H9 (cell line): Measurements from ENCODE around the gene SMC1B. TPM values are rescaled to one million over a fixed set of nuclear protein-coding genes. Genes with fewer than 3 reads are reported as not detected.

Experiments
- DNase-seq: peaks from one replicate; pipeline ENCODE4 v3.0.0-alpha.2; 2017
- H2AFZ ChIP-seq: one replicate; pipeline ENCODE4 v1.6.1; 2013; ENCODE audit warnings: mild to moderate bottlenecking, low read length, control low read depth, moderate library complexity
- H2AK5ac ChIP-seq: 2 replicates; pipeline ENCODE4 v1.6.1; 2013; ENCODE audit warnings: low read length, control low read depth, mixed read lengths; ENCODE audit not compliant: insufficient read length
- H2BK120ac ChIP-seq: one replicate; pipeline ENCODE4 v1.6.1; 2013; ENCODE audit warnings: low read depth, mild to moderate bottlenecking, low read length, control low read depth, inconsistent platforms; ENCODE audit not compliant: poor library complexity, severe bottlenecking
- H2BK12ac ChIP-seq: 2 replicates; pipeline ENCODE4 v1.6.1; 2013; ENCODE audit warnings: low read length, control low read depth, mixed read lengths, low read depth; ENCODE audit not compliant: insufficient read length
- H2BK15ac ChIP-seq: 2 replicates; pipeline ENCODE4 v1.6.1; 2013; ENCODE audit warnings: low read depth, low read length, control low read depth
- H2BK20ac ChIP-seq: one replicate; pipeline ENCODE4 v1.6.1; 2013; ENCODE audit warnings: low read depth, mild to moderate bottlenecking, low read length, control low read depth, inconsistent platforms; ENCODE audit not compliant: poor library complexity, severe bottlenecking
- H2BK5ac ChIP-seq: 2 replicates; pipeline ENCODE4 v1.6.1; 2013; ENCODE audit warnings: low read length, control low read depth, mixed read lengths; ENCODE audit not compliant: insufficient read length
- H3K14ac ChIP-seq: 2 replicates; pipeline ENCODE4 v1.6.1; 2013; ENCODE audit warnings: low read length, control low read depth; ENCODE audit not compliant: insufficient read depth
- H3K18ac ChIP-seq: 2 replicates; pipeline ENCODE4 v1.6.1; 2013; ENCODE audit warnings: low read depth, mild to moderate bottlenecking, mixed read lengths, low read length, control low read depth; ENCODE audit not compliant: insufficient read length
- H3K23ac ChIP-seq: 2 replicates; pipeline ENCODE4 v1.6.1; 2013; ENCODE audit warnings: low read length, control low read depth, mixed read lengths, low read depth; ENCODE audit not compliant: insufficient read length
- H3K23me2 ChIP-seq: 2 replicates; pipeline ENCODE4 v1.6.1; 2013; ENCODE audit warnings: low read depth, mild to moderate bottlenecking, mixed read lengths, low read length, control low read depth; ENCODE audit not compliant: insufficient read length, poor library complexity, severe bottlenecking
- H3K27ac ChIP-seq: 2 replicates; pipeline ENCODE4 v1.5.1; 2013; ENCODE audit warnings: low read length, control low read depth, mixed read lengths, low read depth; ENCODE audit not compliant: insufficient read length
- H3K27me3 ChIP-seq: 2 replicates; pipeline ENCODE4 v1.6.1; 2013; ENCODE audit warnings: low read length, control low read depth, inconsistent platforms; ENCODE audit not compliant: insufficient read depth
- H3K4ac ChIP-seq: 2 replicates; pipeline ENCODE4 v1.6.1; 2013; ENCODE audit warnings: low read depth, mild to moderate bottlenecking, control low read depth, inconsistent platforms, low read length, moderate library complexity
- H3K4me1 ChIP-seq: 2 replicates; pipeline ENCODE4 v1.6.1; 2013; ENCODE audit warnings: low read length, control low read depth, inconsistent platforms; ENCODE audit not compliant: insufficient read depth
- H3K4me2 ChIP-seq: 2 replicates; pipeline ENCODE4 v1.6.1; 2013; ENCODE audit warnings: low read length, control low read depth, mixed read lengths; ENCODE audit not compliant: insufficient read length, insufficient read depth
- H3K56ac ChIP-seq: 2 replicates; pipeline ENCODE4 v1.6.1; 2013; ENCODE audit warnings: low read depth, mild to moderate bottlenecking, mixed read lengths, low read length, control low read depth; ENCODE audit not compliant: insufficient read length
- H3K79me1 ChIP-seq: 2 replicates; pipeline ENCODE4 v1.6.1; 2013; ENCODE audit warnings: low read depth, mild to moderate bottlenecking, moderate library complexity, low read length, control low read depth, inconsistent platforms; ENCODE audit not compliant: insufficient read depth, poor library complexity, severe bottlenecking
- H3K79me2 ChIP-seq: 2 replicates; pipeline ENCODE4 v1.6.1; 2013; ENCODE audit warnings: low read length, control low read depth, inconsistent platforms; ENCODE audit not compliant: insufficient read depth
- H3K9ac ChIP-seq: 2 replicates; pipeline ENCODE4 v1.6.1; 2013; ENCODE audit warnings: low read length, control low read depth, mixed read lengths; ENCODE audit not compliant: insufficient read length; ENCODE audit errors: extremely low read depth
- H3K9me3 ChIP-seq: one replicate; pipeline ENCODE4 v1.6.1; 2013; ENCODE audit warnings: low read depth, low read length, inconsistent platforms; ENCODE audit not compliant: control insufficient read depth
- H3T11ph ChIP-seq: one replicate; pipeline ENCODE4 v1.6.1; 2013; ENCODE audit warnings: mild to moderate bottlenecking, low read length, control low read depth, inconsistent platforms
- H4K20me1 ChIP-seq: one replicate; pipeline ENCODE4 v1.6.1; 2013; ENCODE audit not compliant: control insufficient read depth, insufficient read length, insufficient read depth
- H4K5ac ChIP-seq: 2 replicates; pipeline ENCODE4 v1.6.1; 2013; ENCODE audit warnings: low read depth, mild to moderate bottlenecking, mixed read lengths, low read length, control low read depth; ENCODE audit not compliant: insufficient read length
- H4K8ac ChIP-seq: replicated peaks from 2 replicates; pipeline ENCODE4 v1.6.1; 2013; ENCODE audit warnings: low read length, control low read depth, mixed read lengths, low read depth; ENCODE audit not compliant: insufficient read length
- H4K91ac ChIP-seq: 2 replicates; pipeline ENCODE4 v1.6.1; 2013; ENCODE audit warnings: low read depth, mild to moderate bottlenecking, moderate library complexity, mixed read lengths, low read length, control low read depth; ENCODE audit not compliant: insufficient read length
- H3K27ac Mint-ChIP-seq, 3 experiments: 2 replicates in 2 of 3; 3 replicates in 1 of 3; pipeline ENCODE4 v1.8.0; 2020 to 2021; ENCODE audit warnings: mixed read lengths in 3 of 3, mild to moderate bottlenecking in 1 of 3, moderate library complexity in 1 of 3
- H3K27me3 Mint-ChIP-seq: 2 replicates; pipeline ENCODE4 v1.8.0; 2021; ENCODE audit warnings: low read depth, mild to moderate bottlenecking, moderate library complexity, mixed read lengths
- H3K36me3 Mint-ChIP-seq, 3 experiments: 2 replicates in 2 of 3; 3 replicates in 1 of 3; pipeline ENCODE4 v1.8.0; 2020 to 2021; ENCODE audit warnings: low read depth in 3 of 3, mixed read lengths in 3 of 3; ENCODE audit not compliant: insufficient read depth in 1 of 3
- H3K4me1 Mint-ChIP-seq, 2 experiments: 2 replicates each; pipeline ENCODE4 v1.8.0; 2020; ENCODE audit warnings: mixed read lengths in 2 of 2
- H3K4me3 Mint-ChIP-seq, 2 experiments: 2 replicates in 1 of 2; 3 replicates in 1 of 2; pipeline ENCODE4 v1.8.0; 2020 to 2021; ENCODE audit warnings: mild to moderate bottlenecking in 2 of 2, mixed read lengths in 2 of 2, moderate library complexity in 1 of 2
- H3K9me3 Mint-ChIP-seq, 2 experiments: 2 replicates in 1 of 2; 3 replicates in 1 of 2; pipeline ENCODE4 v1.8.0; 2020; ENCODE audit warnings: mild to moderate bottlenecking in 2 of 2, mixed read lengths in 2 of 2, moderate library complexity in 1 of 2
- WGBS: extraction: QIAGEN DNeasy Blood & Tissue Kit; methylation state at CpG from one replicate; pipeline ENCODE4 v1.1.7; 2013; ENCODE audit warnings: missing lambda C conversion rate, low lambda C conversion rate, mixed read lengths; ENCODE audit not compliant: insufficient read length; ENCODE audit errors: extremely low coverage; 5-methylcytosine and 5-hydroxymethylcytosine counted together
- total RNA-seq: library from RNA; stranded (reverse); gene quantifications from 2 replicates; pipeline ENCODE4 v1.2.1, GENCODE V29; 2021
- TF ChIP-seq, protein P1 (sequence below): fragments of 200-600 bp; sonication (generic); conservative IDR thresholded peaks from 3 replicates; pipeline ENCODE4 v1.8.0; 2021; ENCODE audit warnings: antibody characterized with exemption, mild to moderate bottlenecking

SMC1B gene
- total RNA-seq, 1 experiment from 2014 or later, result not detected

DNA sequence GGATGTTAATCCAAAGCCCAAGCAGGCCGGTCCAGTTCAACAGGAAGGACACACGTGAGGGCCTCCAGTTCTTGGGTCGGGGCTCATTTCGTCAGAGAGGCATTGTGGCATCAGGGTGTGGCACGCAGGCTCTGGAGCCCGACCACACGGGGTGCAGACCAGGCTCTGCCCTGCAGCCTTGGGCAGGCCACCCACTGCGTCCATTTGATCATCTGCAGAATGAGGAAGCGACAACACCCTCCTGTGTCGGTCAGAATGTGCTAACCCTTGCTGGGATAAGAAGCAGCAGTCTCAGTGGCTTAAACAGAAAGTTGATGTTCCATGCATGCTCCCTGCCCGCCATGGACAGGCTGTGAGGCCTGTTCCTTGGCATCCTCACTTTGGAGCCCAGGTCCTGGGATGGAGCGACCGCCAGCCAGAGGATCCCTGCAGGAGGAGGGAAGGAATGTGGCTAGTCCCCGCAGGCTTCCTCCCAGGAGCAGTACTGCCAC, 10.9 kb upstream of the SMC1B start:
- Histone ChIP-seq H3K14ac (no peak overlapping the region), H3K4me2 (no peak overlapping the region), H2BK5ac (no peak overlapping the region), H3K9ac (no peak overlapping the region), H3K79me2 (no peaks in the 10 kb centered on the region), H3K27me3 (no peaks in the 10 kb centered on the region), H2BK15ac (no peak overlapping the region), H4K8ac (no peak overlapping the region), H3K4ac (no peak overlapping the region), H3K9me3 (no peaks in the 10 kb centered on the region), H3K23ac (no peak overlapping the region), H3K23me2 (no peaks in the 10 kb centered on the region), H3K27ac (no peak overlapping the region), H3K79me1 (no peaks in the 10 kb centered on the region), H3K56ac (no peak overlapping the region), H2AK5ac (no peak overlapping the region), H3K4me1 (no peaks in the 10 kb centered on the region), H2AFZ (no peak overlapping the region), H4K91ac (no peak overlapping the region), H4K20me1 (no peaks in the 10 kb centered on the region), H2BK12ac (no peak overlapping the region), H3T11ph (no peak overlapping the region), H2BK120ac (no peak overlapping the region), H4K5ac (no peak overlapping the region), H2BK20ac (no peak overlapping the region), H3K18ac (no peak overlapping the region)
- peaks cover 3 to 9% of the 10 kb centered on the region in 2 experiments; a peak in 3 of 4 replicates for H3K4me1 Mint-ChIP-seq
- H3K27me3 Mint-ChIP-seq, result peaks cover 16% of the 10 kb centered on the region
- WGBS, result no CpG with 5 or more reads among the region's 14 CpGs
- H3K27ac Mint-ChIP-seq, result no peak overlapping the region; a peak in 1 of 7 replicates
- DNase-seq, result no peak
- H3K36me3 Mint-ChIP-seq, result peaks cover 2 to 15% (median 6%) of the 10 kb centered on the region in 3 experiments; a peak in 5 of 7 replicates
- H3K4me3 Mint-ChIP-seq, result no peak overlapping the region
- TF ChIP-seq, protein P1, sequence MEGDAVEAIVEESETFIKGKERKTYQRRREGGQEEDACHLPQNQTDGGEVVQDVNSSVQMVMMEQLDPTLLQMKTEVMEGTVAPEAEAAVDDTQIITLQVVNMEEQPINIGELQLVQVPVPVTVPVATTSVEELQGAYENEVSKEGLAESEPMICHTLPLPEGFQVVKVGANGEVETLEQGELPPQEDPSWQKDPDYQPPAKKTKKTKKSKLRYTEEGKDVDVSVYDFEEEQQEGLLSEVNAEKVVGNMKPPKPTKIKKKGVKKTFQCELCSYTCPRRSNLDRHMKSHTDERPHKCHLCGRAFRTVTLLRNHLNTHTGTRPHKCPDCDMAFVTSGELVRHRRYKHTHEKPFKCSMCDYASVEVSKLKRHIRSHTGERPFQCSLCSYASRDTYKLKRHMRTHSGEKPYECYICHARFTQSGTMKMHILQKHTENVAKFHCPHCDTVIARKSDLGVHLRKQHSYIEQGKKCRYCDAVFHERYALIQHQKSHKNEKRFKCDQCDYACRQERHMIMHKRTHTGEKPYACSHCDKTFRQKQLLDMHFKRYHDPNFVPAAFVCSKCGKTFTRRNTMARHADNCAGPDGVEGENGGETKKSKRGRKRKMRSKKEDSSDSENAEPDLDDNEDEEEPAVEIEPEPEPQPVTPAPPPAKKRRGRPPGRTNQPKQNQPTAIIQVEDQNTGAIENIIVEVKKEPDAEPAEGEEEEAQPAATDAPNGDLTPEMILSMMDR, result no peak
- peaks cover 0 to 8% of the 10 kb centered on the region in 2 experiments; a peak in 2 of 5 replicates for H3K9me3 Mint-ChIP-seq
